GM19099 (cell line): ENCODE data around the gene RBM28.

Experiments
- POLR2A ChIP-seq: IDR thresholded peaks from 3 replicates; pipeline ENCODE4 v1.6.1; 2011; ENCODE audit warnings: low read depth; ENCODE audit not compliant: insufficient read length; ENCODE audit errors: extremely low read depth

The RBM28 gene

GRCh38 chr7:128359939-128360338, 16.2 kb upstream of the RBM28 start:
- no peak for TF ChIP-seq POLR2A

DNA sequence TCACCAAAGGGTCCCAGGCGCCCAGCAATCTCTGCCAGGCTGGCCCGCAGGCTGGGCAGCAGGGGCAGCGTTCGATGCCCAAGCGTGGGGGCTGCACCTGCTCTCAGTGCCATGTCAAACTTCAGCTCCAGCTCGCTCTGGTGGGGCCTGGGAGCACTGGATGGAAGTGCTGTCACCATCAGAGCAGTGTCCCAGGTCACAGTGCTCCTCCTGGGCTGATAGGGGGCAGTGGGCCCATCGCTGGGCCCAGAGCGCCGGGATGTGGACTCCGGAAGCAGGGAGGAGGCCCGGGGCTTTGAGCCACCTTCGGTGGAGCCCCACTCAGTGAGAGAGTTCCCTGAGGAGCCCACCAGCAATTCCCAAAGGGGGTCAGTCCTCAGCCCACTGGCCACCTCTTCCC, 15.6 kb upstream of the RBM28 start:
- TF ChIP-seq POLR2A = no peak

GRCh38 chr7:128358233-128358632, 14.5 kb upstream of the RBM28 start:
- no peak for TF ChIP-seq POLR2A

DNA sequence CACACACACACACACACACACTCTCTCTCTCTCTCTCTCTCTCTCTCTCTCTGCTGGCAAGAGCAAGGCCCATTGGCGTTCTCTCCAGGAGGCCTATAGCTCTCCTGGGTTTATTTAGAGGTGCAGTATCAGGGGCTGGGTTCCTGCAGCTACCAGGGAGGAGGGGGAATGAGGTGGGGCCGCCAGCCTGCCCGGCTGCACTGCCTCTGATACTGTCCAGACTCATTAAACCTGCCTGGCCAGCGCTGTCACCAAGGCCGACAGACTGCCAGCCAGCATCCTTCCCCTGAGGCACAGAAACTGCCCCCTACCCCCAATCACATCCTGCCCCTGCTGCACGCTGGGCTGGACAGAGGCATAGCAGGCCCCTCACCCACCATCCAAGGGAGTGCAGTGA, 13.5 kb upstream of the RBM28 start:
- no peak for TF ChIP-seq POLR2A

DNA sequence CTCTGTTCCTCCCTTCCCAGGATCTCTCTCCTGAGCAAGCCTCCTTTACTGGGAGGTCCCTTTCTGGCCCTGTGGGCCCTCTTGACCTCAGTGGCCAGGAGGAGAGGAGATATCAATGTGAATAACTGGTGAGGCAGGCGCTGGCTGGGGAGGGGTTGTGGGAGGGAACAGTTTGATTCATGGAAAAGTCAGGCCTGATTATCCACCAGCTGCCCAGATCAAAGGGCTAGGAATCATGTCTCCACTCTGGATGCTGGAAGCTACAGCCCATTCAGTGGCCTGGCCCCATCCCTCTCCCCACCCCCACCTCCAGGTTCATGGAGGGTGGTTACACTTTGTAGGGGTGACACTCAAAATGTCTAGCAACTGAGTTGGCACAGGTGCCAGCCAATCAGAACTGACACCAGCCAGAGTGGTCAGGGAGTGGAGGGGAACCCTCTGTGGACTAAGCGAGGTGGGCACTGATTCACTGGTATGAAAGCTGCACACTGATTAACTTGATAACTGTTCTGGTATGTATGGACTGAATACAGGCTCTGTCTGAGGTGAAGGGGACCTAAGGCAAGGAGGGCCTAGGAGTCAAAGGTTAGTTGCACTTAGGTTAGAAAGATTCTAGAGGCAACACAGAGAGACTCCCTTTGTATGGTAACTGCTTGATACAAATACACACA, 13.0 kb upstream of the RBM28 start:
- TF ChIP-seq POLR2A = no peak

DNA sequence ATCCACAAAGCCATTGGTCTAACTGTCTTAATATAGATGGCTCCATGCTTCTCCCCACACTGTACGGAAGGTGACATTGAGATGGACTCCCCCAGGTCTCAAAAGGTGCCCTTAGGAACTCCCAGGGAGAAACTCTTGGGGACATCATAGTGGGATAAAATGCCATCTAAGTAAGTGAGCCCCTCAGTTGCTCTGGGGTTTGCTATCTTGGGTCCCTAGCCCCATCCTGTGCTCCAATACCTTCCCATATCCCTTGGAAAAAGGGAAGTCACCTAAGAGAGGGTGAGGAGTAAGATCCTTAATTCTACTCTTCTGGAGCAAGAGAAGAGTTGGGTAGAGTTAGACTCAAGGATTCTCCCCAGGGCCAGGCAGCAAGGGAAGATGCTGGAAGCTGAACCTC, 9.9 kb upstream of the RBM28 start:
- no peak for TF ChIP-seq POLR2A

DNA sequence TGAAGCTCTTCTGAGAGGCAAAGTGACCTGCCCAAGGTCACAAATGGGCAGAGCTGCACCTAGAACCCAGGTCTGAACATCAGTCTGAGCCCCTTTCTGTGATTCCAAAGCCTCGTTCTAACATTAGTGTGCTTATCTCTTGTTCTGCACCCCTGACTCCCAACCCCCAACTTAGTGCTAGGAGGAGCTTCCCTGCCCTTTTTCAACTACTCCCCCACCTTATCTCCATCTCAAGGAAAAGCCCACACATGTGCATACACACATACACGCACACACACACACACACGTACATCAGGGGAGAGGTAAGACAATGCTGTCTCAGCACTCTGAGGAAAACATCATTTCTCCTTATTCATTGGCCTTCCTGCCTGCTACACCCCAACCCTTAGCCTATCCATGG, 9.5 kb upstream of the RBM28 start:
- TF ChIP-seq POLR2A = no peak

DNA sequence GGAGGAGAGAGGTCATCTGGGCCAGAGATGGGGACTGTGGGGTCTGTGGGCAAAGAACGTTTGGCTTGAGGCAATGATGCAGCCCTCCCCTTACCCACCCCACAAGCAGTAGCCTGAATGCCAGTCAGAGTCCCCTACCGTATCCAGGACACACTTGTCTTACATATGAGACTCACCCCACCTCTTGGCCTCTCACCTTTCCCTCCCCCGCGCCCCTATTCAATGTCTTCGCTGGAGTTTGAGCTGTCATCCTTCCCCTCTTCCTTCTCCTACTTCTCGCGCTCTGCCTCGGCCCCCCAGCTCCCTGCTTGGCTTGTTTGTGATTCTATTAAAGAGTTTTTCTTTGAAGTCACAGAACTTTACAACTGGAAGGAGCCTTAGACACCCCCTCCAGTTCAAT, 8.9 kb upstream of the RBM28 start:
- no peak for TF ChIP-seq POLR2A

DNA sequence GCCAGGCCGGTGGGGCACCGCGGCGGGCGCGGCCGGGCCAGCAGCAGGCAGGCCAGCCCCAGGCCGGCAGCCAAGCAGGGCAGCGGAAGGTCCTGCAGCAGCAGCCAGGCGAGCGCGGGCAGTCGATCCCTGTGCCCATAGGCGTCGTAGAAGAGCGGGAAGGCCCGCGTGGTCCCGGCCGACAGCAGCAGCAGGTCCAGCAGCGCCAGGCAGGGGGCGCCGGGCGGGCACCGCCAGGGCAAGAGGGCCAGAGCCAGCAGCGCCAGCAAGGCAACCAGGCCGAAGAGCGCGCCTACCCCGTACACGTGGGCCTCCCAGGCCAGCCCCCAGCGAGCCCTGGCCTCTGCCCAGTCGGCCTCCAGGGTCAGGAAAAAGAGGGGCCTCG, 8.4 kb upstream of the RBM28 start:
- TF ChIP-seq POLR2A = no peak

GRCh38 chr7:128351296-128352152, 7.8 kb upstream of the RBM28 start:
- no peak for TF ChIP-seq POLR2A

DNA sequence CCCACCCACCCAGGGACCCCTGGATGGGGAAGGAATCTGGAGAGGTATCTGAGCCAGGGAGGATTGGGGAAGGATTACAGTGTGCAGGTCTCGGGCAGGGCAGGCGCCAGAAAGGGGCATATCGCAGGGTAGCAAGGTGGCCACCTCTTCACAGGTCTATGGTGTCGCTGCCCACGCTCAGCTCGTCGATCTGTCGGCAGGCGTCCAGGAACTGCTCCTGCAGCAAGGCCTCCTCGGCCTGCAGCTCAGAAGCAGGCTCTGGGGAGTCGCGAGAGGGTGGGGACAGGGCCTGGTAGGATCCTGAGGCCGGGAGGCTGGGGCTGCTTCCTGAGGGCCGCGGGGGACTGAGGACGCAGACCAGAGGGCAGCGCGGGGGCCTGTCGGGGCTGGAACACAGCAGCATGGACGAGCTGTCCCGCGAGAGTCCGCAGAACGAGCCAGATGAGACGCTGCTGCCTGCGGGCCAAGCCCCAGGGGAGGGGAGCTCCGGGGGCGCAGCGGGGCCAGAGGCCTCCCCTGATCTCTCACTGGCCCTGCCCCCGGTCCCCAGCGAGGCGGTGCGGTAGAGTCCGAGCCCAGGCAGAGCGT, 7.1 kb upstream of the RBM28 start:
- TF ChIP-seq POLR2A = no peak

DNA sequence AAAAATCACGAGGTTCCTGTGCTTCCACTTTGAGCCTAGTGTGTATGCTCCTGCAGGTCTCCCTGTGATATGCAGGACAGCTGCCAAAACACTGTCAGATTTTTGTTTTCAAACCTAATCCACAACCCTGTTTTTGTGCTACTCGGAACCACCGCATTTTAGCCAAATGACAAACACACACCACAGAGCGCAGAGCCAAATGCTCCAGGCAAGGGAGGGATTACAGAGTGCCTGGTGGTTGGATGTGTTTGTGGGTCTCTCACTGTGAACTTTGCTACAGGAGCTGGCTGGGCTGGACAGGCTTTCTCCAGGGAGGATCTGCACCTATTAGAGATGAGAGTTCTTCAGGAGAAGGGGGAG, 5.7 kb upstream of the RBM28 start:
- no peak for TF ChIP-seq POLR2A

DNA sequence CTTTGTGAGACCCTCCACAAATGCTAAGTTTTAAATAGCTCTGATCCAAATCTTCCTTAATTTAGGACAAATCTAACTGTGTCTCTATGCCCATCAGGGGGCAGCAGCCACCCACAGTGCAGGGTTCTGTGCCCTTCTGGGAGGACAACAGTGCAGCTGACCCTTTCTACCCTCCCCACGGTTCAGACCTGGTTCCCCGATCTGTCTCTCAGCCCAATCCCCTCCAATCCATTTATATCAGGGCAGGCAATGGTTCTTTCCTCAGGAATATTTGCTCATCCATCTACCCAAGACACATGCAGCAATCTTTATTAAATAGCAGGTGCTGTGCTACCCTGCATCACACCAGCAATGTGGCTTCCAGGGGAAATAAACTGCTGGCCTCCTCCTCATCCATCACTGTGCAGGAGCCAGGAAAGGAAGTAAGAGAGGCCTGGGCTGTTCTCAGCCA, 4.0 kb upstream of the RBM28 start:
- TF ChIP-seq POLR2A = no peak

DNA sequence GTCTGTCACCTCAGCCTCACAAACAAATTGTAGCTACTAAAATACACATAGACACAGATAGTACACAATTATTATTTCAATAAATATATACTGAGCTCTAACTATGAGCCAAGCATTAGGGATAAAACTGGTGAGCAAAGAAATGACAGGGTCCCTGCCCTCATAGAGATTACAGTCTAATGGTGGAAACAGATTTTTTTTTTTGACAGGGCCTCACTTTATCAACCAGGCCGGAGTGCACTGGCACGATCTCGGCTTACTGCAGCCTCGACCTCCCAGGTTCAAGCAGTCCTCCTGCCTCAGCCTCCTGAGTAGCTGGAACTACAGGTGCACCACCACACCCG, 695 bp upstream of the RBM28 start:
- TF ChIP-seq POLR2A = no peak

GRCh38 chr7:128341733-128342132, 2.0 kb downstream of the RBM28 start:
- TF ChIP-seq POLR2A = no peak

- TF ChIP-seq POLR2A = no peak
Measured at GRCh38 chr7:128335730-128336129, 8.0 kb downstream of the RBM28 start.

DNA sequence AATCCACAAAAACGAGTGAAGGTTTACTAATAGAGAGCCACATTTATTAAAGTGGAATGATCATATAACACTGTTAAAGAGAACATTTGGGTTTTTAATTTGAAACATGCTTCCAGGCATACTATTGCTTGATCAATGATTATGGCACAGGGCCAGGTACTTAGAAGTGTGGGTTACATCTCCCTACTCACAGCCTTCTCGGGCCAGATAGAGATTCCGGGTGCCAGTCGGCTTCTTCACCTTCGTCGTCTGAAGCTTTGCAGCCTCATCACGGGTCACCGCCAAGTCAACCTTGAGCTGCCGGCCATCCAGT, 19.4 kb downstream of the RBM28 start:
- no peak for TF ChIP-seq POLR2A
